Measurements from ENCODE around the gene ADD2.

Gene ADD2

DNA sequence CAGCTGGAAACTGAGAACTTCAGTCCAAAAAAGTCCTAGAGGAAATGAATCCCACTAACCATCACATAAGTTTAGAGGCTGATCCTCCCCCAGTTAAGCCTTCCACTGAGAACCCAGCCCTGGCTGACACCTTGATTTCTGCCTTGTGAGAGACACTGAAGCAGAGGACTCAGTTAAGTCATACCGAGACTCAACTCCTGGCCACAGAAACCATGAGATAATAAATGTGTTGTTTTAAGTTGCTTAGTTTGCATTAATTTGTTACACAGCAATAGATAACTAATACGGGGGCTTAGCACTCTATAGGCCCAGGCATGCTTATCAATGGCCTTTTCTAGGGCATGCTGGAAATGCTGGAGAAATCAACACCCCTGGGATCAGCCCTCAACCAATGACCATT is 3.4 kb upstream of the ADD2 start:
- H3K4me3 ChIP-seq (ENCODE audit: low read depth, low read length), result no peak overlapping the region
- TF ChIP-seq, protein P1, sequence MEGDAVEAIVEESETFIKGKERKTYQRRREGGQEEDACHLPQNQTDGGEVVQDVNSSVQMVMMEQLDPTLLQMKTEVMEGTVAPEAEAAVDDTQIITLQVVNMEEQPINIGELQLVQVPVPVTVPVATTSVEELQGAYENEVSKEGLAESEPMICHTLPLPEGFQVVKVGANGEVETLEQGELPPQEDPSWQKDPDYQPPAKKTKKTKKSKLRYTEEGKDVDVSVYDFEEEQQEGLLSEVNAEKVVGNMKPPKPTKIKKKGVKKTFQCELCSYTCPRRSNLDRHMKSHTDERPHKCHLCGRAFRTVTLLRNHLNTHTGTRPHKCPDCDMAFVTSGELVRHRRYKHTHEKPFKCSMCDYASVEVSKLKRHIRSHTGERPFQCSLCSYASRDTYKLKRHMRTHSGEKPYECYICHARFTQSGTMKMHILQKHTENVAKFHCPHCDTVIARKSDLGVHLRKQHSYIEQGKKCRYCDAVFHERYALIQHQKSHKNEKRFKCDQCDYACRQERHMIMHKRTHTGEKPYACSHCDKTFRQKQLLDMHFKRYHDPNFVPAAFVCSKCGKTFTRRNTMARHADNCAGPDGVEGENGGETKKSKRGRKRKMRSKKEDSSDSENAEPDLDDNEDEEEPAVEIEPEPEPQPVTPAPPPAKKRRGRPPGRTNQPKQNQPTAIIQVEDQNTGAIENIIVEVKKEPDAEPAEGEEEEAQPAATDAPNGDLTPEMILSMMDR (IDR thresholded peaks at IDR 0.05; ENCODE audit: low read depth, low read length, missing control alignments), result no peak
- no peak for DNase-seq (ENCODE audit: low read depth)

DNA sequence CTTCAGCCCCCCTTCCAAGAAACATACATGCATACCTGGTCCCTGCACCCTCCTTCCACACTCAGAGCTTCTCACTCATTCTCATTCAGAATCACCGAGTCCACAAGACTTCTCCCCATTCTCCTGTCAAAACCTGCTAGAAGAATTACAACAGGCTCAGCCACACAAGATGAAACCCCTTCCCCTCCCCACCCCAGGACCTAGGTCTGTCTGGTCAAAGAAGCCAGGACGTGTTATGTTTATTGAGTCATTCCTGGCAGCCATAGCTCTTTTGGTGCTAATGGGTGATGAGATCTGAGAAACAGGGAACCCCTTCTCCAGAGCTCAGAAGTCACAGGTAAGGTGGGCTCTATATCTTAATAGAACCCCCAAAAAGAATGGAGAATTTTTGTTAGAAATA is 1.4 kb upstream of the ADD2 start:
- no peak for DNase-seq (ENCODE audit: low read depth)
- TF ChIP-seq, protein P1 (IDR thresholded peaks at IDR 0.05; ENCODE audit: low read depth, low read length, missing control alignments), result no peak
- H3K4me3 ChIP-seq (ENCODE audit: low read depth, low read length), result no peak overlapping the region

DNA sequence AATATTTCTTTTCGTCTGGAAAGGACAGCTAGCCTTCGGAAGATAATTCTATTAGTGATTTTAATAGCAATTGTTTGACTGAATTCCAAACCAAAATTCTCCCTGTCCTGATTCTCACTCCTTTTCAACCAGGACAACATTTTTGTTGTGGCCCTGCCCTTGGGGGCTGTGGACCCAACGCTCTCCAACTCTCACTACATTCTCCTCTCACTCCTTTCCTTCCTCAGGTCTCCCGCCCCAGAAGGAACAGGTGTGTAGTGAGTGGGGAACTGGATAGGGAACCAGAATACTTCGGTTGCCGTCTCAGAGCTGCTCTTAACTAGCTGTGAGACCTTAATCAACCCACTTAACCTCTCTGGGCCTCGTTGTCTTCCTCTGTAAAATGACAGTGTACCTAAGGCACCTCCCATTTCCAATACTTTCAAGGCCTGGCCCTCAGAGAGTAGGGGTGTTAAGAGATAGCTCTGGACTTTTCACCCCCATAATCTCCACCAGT is 638 bp upstream of the ADD2 start:
- TF ChIP-seq, protein P1 (IDR thresholded peaks at IDR 0.05; ENCODE audit: low read depth, low read length, missing control alignments), result no peak
- no peak overlapping the region for H3K4me3 ChIP-seq (ENCODE audit: low read depth, low read length)
- no peak for DNase-seq (ENCODE audit: low read depth)

GRCh38 chr2:70767079-70767698 is 811 bp downstream of the ADD2 start:
- no peak overlapping the region for H3K4me3 ChIP-seq (ENCODE audit: low read depth, low read length)
- DNase-seq (ENCODE audit: low read depth), result no peak
- TF ChIP-seq, protein P1 (IDR thresholded peaks at IDR 0.05; ENCODE audit: low read depth, low read length, missing control alignments), result no peak

DNA sequence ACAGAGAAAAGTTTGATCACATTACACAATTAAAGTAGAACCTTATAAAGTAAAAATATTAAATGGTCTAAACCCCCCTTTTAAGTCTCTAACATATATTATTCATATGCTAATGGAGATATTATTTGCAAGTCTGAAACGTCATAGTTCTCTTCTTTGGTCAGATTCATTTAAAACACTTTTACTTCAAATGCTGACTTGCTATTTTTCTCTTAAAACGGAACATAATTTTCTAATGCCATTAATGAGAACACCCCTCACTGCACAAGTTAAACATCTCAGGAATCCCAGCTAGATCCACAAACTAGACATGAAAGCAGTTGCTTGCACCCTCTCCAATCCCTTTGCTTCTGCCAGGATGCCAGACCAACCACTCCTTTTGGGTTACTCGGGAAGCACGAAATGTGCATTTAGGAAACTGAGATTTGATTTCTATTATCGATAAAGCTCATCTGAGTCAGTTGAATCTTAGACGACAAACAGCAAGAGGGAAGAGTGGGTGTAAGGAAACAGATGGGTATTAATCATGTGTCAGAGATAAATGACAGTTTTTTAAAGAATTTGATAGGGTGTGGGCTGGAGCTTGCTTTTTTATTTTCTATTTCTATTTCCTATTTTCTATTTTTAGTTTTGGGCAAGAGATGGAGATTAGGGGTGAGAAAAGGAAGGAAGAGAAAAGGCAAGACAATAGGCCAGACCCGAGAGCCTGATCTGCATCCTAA is 1.5 kb downstream of the ADD2 start:
- TF ChIP-seq, protein P1 (IDR thresholded peaks at IDR 0.05; ENCODE audit: low read depth, low read length, missing control alignments), result no peak
- DNase-seq (ENCODE audit: low read depth), result no peak
- no peak overlapping the region for H3K4me3 ChIP-seq (ENCODE audit: low read depth, low read length)

GRCh38 chr2:70765507-70765906 is 2.5 kb downstream of the ADD2 start:
- no peak overlapping the region for H3K4me3 ChIP-seq (ENCODE audit: low read depth, low read length)
- DNase-seq (ENCODE audit: low read depth), result no peak
- TF ChIP-seq, protein P1 (IDR thresholded peaks at IDR 0.05; ENCODE audit: low read depth, low read length, missing control alignments), result no peak
